PFSK-1 (cell line): ENCODE data around the gene GGA1.

ENCODE experiments used
- FOXP2 ChIP-seq: optimal IDR thresholded peaks from 2 replicates; pipeline ENCODE3; 2011; ENCODE audit warnings: borderline replicate concordance, control low read depth, inconsistent platforms; ENCODE audit not compliant: insufficient read depth; ENCODE audit errors: extremely low read length, extremely low read depth
- REST ChIP-seq, 2 experiments: IDR thresholded peaks; 2 replicates each; pipeline versions ENCODE4 v1.6.1 to v1.8.0; 2011 to 2012; ENCODE audit warnings: low read depth in 2 of 2, low read length in 2 of 2, control low read depth in 1 of 2, inconsistent platforms in 1 of 2, mild to moderate bottlenecking in 1 of 2, moderate library complexity in 1 of 2; ENCODE audit not compliant: insufficient read depth in 1 of 2

GRCh38 chr22:37559521-37559900, 49.1 kb upstream of the GGA1 start:
- TF ChIP-seq REST (IDR thresholded peaks at IDR 0.05; ENCODE audit: insufficient read depth in 1 of 2, low read depth in 2 of 2, low read length in 2 of 2) (no peak), FOXP2 (no peak)
